Dedifferentiated amniotic fluid mesenchymal stem cell (primary cell): ENCODE data around the gene ABR.
"Not testable (repeated sequence)": the region's sequence is repeated elsewhere in the genome, so short reads cannot be mapped to it uniquely, and the experiment has no call there.

Source experiments
- DNase-seq: peaks from one replicate; pipeline ENCODE4 v3.0.0-alpha.2; 2016; ENCODE audit errors: extremely low spot score

The ABR gene

DNA sequence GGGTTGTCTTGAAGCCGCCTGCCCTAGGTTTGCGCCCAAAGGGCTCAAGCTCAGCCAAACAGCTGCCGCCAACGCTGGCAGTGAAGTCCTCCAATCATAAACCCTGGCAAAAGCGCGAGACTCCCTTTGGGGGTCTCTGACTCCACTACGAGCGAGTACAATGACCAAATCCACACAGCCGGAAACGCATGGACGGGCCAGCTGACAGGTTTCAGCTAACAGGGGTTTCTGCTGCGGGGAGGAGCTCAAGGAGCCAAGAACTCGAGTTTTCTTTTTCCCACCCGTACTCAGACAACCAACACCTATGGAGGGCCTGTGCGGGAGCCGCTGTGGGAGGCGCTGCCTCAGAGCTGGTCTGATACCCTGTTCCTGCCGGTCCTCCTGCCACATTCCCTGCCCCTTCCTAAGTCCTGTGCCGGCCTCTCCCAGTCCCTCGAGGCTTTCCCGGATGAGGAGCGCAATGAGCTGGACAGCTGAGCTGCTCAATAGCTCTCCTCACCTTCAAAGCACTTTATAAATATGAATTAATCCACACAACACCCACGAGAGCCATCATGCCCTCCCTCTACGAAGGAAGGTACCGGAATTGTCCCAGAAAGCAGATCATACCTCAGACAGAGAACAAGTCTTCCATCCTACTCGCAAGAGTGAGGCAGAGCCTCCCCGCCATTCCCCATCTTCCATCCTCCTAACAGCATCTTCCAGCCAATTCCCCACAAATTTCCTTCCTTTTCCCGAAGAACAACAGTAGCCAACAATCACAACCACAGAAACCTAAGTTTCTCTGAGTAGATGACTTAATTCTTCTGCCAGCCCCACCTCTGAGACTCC is 6.1 kb downstream of the ABR start:
- no peak for DNase-seq

DNA sequence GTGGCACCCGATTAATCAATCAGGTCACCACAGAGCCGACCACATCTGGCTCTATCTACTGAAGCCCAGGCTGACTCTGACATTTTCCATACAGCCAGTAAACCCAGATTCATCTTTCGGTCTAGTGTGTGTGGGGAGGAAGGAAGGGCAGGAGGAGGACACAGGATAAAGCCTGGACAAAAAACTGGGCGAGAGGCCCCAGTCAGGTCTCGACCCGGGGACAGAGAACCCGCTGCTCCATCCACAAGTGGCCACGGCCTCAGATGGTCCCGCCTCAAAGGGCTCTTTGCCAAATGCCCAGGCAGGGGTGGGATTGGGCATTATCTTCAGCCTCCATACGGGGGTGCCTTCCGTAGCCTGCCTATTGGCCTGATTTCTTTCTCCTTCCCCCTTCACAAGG is 7.8 kb downstream of the ABR start:
- DNase-seq, result no peak

DNA sequence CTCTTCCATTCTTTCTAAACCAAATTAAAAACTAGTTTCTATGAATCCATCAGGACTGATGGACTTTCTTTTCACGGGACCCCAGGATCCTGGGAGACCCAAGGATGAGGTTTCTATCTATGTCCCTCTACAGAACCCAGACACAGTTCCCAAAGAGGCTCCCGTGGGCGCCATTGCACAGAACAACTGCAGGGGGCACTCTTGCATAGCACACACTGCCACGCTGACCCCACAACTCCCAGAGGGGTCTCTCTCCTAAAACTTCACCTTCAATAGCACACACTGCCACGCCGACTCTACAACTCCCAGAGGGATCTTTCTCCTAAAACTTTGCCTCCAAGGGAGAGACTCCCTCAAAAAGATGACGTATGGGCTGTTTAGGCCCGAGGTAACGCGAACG is 9.0 kb downstream of the ABR start:
- DNase-seq, result no peak

DNA sequence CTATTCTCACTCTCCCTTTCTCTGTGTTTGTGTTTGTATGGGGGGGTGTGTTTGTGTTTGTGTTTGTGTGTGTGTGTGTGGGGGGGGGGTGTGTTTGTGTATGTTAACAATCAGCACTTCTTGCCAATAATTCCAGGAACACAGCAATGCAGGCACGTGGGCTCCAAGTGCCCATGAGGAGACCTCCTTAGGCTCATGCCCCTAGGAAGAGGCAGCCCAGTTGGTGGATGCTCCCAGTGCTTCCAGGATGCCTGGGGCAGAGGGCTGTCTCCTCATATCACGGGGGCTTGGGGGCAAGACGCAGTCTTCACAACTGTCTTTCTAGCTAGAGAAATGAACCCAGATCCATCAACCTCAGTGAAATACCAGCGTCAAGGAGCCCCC is 9.9 kb downstream of the ABR start:
- no peak for DNase-seq

DNA sequence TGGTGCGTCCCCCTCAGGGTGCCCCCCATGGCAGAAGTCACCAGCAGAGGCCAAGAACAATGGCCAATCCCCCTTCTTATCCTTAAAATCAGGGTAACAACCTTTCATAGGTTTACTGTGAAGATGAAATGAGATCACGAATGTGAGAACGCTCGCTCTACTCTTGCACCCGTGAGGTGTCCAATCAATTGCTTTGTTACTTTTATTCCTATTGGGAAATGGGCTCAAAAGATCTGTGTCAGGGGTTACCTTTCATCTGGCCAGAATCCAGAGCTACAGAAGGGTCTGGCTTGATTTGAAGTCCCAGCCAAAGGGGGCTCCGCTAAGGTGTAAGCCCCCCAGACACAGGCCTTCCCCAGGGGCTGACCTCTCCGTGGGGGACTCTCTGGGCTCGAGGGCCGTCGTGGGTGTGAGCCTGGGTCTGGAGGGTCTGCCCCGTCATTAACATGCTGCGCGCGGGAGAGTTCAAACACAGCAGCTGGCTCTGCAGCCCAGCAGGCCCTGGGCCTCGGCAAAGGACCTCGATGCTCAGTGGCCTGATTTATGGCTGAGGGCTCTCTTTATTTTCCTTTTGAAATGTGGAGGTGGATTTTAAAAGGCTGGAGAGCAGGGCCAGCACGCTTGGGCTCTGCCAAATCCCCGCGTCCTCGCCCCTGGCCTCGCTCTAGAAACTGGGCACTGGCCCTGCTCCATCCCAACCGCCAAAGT is 10.4 kb downstream of the ABR start:
- no peak for DNase-seq

DNA sequence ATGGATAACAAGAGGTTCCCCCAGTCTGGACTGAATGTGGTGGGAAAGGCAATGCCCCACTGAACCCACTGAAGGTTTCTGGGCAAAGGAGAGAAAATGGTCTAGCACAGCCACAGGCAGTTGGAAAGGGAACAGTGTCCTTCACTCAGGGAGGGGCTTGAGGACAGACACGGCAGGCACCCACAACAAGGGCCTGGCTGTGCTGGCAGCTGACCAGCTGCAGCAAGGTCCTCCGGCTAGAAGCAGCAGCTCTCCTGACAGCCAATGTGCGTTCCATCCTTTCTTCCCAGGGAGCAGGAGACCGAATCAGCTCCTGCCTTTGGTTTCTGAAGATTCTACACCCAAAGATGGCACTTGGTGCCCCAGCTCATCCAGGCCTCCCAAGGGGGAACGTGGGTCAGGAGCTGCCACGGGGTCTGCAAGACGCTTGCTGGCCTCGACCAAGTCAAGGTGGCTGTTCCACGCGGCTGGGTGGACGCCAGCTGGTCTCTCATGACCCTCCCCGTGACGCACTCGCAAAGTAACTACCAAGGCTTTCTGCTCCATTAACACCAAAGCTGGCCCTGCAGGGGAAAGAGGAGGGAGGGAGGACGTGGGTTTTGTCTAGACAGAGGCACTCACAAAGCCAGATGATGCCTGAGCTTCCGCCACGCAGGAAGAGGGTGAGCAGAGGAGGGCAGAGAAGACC is 11.1 kb downstream of the ABR start:
- no peak for DNase-seq

DNA sequence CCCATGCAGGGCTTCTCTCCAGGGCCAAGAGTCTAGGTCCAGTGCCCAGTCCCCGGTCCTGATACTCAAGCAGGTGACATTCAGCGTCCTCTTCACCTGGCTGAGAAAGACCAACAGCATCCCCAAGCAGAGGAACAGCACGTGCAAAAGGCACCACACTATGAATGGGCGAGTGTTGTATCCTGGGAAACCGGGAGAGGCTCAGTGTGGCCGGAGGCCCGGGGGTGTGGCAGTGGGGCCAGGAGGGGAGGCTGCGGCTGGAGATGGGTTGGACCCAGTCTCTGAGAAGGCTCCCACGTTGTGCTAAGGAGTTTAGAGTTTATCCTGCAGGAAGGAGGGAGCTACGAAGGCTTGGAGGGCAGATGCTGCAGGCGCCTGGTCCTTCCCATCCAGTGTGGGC is 13.5 kb downstream of the ABR start:
- DNase-seq, result no peak

DNA sequence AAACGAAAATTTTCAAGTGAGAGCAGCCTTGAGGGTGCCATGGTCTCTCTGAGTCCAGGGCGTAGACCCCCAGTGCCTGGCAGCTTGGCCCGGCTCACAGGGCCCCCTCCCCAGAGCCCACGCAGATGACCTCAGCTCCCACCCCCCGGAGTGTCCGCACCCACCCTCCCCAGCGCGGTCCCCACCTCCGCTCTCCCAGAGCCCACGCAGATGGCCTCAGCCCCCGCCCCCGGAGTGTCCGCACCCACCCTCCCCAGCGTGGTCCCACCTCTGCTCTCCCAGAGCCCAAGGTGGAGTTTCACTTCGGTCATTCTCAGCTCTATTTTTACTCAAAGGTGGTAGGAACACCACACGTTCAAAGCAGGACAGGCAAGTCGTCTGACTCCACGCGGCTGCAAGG is 13.9 kb downstream of the ABR start:
- DNase-seq, result no peak

DNA sequence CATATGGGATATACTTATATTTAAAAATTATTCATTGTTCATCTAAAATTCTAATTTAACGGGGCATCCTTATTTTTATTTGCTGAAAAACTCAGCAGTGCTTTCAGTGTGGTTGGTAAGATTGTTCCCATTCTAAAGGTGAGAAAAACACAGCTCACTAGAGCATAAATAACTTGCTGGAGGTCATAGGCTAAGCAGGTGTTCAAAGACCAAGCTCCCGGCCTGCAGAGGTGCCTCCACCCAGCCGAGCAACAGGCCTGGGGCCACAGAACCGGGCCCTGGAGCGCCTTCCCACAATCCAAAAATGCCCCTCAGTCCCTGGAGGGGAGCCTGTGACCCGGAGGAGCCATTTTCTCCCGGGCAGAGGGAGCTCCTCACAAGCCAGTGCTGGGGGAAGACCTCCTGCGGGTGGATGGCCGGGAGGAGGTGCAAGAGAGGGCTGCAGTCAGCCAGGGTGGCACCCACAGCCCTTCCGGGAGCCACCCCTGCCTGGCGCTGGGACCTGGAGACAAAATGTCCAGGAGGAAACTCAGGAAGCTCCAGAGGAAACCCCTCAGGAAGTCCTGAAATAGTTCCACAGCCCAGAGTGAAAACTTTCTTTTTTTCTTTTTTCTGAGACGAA is 14.7 kb downstream of the ABR start:
- DNase-seq, result no peak

DNA sequence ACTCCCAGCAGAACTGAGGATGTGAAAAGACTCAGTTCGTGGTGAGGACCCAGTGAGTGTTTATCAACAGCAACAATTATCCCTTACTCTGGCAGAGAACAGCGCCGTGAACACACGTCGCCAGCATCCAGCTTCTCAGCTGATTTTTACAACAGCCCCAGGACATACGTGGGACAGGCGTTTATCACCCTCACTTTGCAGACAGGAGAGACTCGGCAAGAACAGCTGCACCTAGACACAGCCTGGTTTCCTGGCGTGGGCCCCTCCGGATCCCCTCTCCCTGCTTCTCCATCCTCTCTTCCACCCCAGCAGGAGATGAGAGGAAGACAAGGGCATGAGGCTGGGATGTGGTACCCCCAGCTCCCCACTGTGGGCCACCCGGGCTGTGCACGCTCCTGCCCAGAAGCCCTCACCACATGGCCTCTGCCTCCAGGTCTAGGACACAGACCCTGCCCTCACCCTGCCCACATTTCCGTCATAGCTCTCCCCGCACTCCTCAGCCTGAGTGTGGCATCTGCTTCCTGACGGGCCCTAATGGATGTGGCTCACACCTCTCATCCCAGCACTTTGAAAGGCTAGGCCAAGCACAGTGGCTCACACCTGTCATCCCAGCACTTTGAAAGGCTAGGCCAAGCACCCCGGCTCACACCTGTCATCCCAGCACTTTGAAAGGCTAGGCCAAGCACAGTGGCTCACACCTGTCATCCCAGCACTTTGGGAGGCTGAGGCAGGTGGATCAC is 17.5 kb downstream of the ABR start:
- no peak for DNase-seq

DNA sequence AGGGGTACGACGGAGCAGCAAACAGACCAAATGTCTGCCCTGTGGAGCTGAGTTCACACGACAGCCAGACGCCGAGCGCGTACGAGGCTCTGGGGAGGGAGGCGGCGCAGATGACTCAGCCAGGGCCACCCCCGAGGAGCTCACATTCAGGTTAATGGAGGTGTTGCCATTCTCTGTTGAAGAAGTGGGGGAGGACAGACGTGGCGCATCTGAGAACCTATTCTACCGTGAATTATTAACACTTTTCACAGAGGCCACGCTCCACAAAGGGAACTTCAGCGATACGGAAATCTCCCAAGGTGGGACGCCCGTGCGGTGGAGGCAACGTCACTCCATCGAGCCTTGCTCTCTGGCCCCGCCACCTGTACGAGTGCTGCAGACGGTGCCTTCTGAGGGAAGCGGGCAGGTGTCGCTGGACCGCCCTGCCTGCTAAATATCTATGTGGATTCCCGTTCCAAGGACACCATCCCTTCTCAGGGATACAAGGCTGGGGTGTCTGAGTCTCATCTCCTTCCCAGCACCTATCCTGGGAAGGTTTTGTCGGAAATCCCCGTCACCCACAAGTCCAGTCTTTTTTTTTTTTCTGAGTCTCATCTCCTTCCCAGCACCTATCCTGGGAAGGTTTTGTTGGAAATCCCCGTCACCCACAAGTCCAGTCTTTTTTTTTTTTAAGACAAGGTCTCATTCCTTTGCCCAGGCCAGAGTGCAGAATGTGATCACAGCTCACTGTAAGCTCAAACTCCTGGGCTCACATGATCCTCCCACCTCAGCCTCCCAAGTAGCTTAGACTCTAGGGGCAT is 19.0 kb downstream of the ABR start:
- DNase-seq, result no peak

DNA sequence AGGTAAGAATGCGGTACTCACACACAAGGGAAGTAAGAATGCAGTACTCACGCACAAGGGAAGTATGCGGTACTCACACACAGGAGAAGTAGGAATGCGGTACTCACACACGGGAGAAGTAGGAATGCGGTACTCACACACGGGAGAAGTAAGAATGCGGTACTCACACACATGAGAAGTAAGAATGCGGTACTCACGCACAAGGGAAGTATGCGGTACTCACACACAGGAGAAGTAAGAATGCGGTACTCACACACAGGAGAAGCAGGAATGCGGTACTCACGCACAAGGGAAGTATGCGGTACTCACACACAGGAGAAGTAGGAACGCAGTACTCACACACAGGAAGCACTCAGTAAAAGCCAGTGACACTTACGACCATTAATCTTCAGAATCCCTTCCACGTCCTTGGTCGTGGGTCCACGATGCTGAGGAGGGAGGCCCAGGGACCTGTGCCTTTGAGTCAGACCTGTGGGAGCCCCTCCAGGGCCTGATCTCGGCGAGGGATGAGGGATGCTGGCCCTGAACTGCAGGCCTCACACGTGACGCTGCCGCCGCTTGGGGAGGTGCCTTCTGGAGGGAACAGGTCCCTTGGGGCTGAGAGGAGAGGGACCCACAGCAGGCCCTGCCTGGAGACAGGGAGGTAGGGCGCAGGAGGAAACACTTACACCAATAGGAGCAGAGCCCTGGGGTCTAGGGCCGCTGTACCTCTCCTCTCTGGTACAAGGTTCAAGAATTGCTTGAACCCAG is 20.2 kb downstream of the ABR start:
- no peak for DNase-seq

DNA sequence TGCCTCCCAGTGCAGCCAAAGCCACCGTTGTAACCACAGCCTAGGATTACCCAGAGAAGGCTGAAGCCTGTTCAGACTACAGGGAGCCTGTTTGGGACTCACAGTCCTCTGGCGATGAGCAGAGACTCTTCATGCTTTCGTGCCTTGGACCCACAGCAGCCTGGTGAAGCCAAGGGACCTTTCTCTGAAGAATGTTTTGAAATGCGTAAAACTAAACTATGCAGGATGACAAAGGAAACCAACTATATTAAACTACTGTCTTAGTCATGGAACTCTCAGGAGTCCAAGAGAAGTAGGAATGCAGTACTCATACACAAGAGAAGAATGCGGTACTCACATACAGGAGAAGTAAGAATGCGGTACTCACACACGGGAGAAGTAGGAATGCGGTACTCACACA is 20.9 kb downstream of the ABR start:
- no peak for DNase-seq

DNA sequence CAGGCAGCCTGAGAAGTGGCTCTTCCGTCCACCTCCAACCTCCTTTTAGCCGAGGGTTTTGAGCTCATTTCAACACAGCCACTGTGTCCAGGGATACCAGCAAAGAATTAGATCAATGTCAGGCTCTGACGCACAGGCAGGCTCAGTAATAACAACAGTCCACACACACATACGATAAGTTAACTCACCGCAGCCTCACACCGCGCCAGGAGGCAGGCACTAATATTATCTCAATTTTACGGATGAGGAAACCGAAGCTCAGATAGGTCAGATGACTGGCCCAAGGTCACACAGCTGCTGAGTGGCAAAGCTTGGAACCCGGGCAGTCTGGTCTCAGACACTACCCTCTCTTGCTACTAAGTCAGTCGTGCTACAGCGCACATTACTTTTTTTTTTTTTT is 22.9 kb downstream of the ABR start:
- DNase-seq, result no peak

DNA sequence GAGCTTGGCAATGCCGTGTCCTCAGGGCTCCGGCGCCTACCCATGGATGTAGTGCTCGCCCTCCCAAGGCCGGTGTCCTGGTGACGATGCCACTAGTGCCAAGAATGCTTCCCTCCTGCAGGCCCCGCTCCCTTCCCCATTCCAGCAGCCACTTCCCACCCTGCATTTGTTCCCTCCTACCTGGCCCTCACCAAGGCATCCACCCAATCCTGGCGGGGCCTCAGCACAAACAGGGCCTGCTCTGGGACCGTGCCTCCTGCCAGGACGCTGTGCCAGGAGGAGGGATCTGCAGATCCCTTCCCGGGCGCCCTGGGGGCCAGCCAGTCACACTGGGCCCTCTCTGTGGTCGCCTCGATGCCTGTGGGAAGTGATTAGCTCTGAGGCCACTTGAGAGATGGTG is 25.1 kb downstream of the ABR start:
- no peak for DNase-seq

DNA sequence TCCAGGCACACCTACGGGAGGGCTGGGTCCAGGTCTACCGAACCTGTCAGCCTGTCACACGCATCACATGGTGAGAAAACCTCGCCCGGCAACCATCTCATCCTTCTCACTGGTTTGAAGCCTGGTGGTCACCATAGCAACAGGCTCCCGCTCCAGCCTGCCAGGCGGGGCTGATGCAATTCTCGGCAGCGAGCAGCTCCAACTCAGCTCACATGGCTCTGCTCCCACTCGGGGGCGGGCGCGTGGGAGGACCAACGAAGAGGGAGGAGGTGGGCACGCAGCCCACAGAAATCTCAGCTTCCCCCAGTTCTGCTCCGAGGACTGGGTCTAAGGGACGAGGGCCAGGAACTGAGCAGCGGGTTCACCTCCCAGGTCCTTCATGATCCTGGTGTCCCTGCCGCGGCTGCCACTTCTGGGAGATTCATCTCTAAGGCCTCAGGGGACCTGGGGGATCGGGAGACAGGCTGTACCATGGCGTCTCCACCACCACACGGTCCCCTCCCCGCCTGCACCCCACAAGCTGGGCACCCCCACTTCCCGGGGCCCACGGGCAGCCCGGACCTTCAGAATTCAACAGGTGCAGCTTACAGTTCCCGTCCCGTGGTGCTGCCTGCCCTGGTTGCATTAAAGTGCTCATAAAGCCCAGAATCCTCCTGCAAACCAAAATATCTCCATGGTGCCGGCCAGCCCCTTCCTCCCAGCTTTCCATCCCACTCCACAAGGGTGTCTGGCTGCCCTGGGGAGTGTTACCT is 25.8 kb downstream of the ABR start:
- DNase-seq, result peak; percentile 38

DNA sequence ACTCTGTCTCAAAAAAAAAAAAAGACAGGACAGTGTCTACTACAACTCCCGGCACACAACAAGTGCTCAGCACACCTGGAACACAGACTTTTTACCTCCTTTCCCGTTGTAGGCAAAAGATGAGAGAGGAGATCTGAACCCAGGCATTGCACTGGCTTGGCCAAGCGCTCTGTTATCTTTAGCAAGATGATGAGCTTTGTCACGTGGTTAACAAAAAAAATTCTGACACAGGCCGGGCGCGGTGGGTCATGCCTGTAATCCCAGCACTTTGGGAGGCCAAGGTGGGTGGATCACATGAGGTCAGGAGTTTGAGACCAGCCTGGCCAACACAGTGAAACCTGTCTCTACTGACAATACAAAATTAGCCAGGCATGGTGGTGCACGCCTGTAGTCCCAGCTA is 27.2 kb downstream of the ABR start:
- DNase-seq, result not testable (repeated sequence)

DNA sequence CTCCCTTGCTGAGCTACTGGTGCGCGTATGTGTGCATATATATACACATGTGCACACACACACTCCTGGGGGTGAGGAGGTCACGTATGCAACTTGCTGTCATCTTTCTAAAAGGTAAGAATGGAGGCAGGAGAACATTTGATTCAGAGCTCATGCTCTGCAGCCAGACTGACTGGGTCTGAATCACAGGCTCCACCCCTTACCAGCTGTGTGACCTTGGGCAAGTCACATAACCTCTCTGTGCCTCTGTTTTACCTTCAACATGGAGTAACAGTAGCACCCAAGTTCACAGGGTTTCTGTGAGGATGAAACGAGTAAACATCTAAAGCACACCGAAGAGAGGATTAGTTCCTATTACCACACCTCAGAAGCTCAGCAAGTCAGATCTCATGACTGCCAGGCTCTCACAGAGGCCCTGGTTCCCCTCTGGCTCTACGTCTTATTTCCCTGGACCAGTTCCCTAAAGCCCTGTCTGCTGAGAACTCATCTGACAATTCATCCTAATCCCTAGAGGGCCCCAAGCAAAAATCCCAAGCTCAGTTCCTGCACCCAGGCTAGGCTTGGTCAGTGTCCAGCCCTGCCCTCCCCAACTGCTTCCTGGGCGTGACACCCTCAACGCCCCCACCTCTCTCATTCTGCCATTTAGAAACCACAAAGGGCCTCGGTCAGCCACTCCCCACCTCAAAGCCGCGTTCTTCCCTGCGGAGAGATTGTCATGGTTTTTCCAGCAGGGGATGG is 28.7 kb downstream of the ABR start:
- no peak for DNase-seq

DNA sequence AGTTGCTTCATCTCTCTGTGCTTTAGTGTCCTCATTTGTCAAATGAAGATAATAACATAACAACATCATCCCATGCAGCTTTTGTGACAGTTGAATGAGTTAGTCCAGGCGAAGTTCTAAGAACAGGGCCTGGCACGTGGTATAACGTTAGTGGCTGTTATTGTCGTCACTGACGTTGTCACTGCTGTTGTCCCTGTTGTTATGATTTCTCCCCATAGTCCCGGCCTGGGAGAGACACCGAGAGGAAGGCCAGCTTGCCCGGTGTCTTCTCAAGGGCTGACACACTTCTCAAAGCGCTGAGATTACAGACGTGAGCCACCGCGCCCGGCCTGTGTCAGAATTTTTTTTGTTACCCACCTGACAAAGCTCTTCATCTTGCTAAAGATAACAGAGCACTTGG is 29.9 kb downstream of the ABR start:
- no peak for DNase-seq
